A549 treated with Mapracorat at 1 μM for 4 hours (cell line): Measurements from ENCODE around the gene CENPVL2. TPM values are rescaled to one million over a fixed set of nuclear protein-coding genes. Genes with fewer than 3 reads are reported as not detected.

Source experiments
- total RNA-seq: library from RNA; stranded (reverse); fragments of 200-300 nt; extraction: Qiagen RNA extraction; gene quantifications from 5 replicates; pipeline ENCODE4 v1.2.3, GENCODE V29; 2022

CENPVL2 gene
- not detected in 5 replicates for total RNA-seq

GRCh38 chrX:51682720-51683062 lies at the start of gene CENPVL2:
TSS of gene CENPVL2 (minus strand) at chrX:51682831. CDS start at chrX:51682831, 0 bp downstream.

GRCh38 chrX:51710277-51711164 lies 27.9 kb upstream of the CENPVL2 start, which contains the start of gene CENPVL1:
TSS of gene CENPVL1 (plus strand) at chrX:51710512. CDS start at chrX:51710512, 0 bp downstream.

Other genes with a start within 250 kb of the CENPVL2 start
- 2.2 to 3.5 TPM (median 2.6 TPM) in 5 replicates for gene NUDT11, start 186.2 kb downstream of the CENPVL2 start, total RNA-seq
- gene CENPVL3, start 63.9 kb downstream of the CENPVL2 start, total RNA-seq: 0.08 to 0.22 TPM (median 0.21 TPM) in 5 replicates
- gene CENPVL1, start 27.7 kb upstream of the CENPVL2 start, total RNA-seq: not detected in 5 replicates
- gene GSPT2, start 60.6 kb upstream of the CENPVL2 start, total RNA-seq: 7.4 to 9.8 TPM (median 8.3 TPM) in 5 replicates
- gene MAGED1, start 210.8 kb upstream of the CENPVL2 start, total RNA-seq: 65.5 to 89.5 TPM (median 78.0 TPM) in 5 replicates